NB4 (cell line): Measurements from ENCODE around the gene BSPH1.

Experiments used
- MYC ChIP-seq: IDR thresholded peaks from 2 replicates; pipeline ENCODE4 v1.6.1; 2011; ENCODE audit warnings: low read depth, low read length
- POLR2A ChIP-seq: IDR thresholded peaks from 2 replicates; pipeline ENCODE4 v1.6.1; 2011; ENCODE audit warnings: mild to moderate bottlenecking; ENCODE audit not compliant: insufficient read length; ENCODE audit errors: extremely low read depth
- TF ChIP-seq, protein P1 (sequence below): IDR thresholded peaks from one replicate; pipeline ENCODE4 v1.5.1; 2012; ENCODE audit warnings: low read depth, low read length

DNA sequence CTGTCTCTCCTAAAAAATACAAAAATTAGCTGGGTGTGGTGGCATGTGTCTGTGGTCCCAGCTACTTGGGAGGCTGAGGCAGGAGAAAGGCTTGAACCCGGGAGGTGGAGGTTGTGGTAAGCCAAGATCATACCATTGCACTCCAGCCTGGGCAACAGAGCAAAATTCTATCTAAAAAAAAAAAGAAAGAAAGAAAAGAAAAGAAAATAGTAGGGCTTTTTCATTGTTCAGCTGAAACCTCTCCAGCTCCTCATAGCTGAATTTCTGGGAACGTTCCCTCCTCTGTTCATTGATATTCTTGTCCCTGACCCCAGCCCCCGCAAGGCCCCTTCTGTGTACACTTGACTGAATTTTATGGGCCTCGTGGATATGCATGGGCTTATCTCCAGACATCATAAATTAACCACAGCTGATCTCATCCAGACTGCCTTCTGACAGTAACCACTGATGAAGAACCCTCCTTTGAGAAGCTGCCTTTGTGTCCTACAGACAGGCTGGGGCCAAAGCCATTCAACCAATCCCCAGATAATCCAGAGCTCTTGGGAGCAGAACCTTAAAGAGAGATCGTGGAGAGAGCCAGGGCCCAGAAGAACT lies 2.3 kb upstream of the BSPH1 start, which contains the start of gene ELSPBP1:
- TF ChIP-seq, protein P1, sequence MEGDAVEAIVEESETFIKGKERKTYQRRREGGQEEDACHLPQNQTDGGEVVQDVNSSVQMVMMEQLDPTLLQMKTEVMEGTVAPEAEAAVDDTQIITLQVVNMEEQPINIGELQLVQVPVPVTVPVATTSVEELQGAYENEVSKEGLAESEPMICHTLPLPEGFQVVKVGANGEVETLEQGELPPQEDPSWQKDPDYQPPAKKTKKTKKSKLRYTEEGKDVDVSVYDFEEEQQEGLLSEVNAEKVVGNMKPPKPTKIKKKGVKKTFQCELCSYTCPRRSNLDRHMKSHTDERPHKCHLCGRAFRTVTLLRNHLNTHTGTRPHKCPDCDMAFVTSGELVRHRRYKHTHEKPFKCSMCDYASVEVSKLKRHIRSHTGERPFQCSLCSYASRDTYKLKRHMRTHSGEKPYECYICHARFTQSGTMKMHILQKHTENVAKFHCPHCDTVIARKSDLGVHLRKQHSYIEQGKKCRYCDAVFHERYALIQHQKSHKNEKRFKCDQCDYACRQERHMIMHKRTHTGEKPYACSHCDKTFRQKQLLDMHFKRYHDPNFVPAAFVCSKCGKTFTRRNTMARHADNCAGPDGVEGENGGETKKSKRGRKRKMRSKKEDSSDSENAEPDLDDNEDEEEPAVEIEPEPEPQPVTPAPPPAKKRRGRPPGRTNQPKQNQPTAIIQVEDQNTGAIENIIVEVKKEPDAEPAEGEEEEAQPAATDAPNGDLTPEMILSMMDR = no peak
- TF ChIP-seq POLR2A (no peak), MYC (no peak)
